TTC549 (cell line): ENCODE measurements around the gene AUTS2.

Experiments
- FAIRE-seq: peaks from 2 replicates; lab custom pipeline; 2012; peaks lifted over from hg19 to GRCh38; lab: Jason Lieb, UNC

The AUTS2 gene

DNA sequence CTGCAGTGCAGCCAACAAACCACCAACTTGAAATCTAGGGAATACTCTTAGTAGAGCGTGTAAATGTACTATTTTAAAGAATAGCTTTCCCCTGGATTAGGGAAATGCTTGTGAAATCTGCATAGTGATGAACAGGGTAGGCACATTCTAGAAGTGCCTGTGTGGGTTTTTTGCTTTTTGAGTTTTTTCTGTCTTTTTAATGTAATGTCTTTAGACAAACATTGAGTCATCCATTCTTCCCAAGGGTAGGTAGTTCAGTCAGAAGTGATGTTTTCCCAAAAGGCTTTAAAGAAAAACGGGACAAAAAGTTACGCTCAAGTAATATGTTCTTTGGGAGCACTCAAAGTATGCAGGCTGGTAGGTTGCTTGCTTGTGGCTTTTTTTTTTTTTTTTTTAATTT lies 130.0 kb downstream of the AUTS2 start:
- FAIRE-seq: no peak

DNA sequence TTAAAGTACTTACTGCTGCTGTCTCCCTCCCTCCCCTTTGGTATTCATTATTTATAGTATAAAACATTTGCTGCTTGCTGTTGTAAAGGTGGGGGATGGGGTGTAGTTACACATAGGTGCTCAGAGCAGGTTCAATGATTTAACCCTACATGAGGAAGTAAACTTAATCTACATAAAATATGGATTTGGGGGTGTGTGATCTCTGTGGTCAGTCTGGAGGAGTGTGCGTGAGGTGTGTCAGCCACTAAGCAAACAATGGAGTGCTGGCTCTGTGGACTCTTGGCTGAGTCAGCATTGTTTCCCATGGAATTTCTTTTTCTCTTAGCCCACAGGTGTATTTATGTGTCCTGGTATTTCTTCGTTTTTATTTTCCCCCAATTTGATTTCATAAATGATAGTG lies 133.9 kb downstream of the AUTS2 start:
- no peak for FAIRE-seq

DNA sequence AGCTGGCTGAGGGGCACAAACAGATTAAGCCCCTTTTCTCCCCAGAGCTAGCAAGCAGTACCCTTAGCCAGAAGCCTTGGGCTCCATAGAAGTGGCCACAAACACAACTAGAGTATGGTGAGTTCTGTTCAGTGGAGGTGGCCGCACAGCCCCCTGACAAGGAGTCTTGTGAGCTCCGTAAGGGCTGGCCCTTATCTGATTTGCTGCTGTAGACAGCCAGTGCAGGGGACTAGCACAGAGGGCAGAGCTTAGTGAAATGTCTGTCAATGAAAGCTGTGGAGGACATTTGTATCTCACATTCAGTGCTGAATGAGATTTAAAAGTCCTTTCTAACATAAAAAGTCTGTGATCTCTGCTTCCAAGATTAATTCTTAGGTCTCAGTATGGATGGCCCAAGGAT lies 137.3 kb downstream of the AUTS2 start:
- FAIRE-seq: no peak

DNA sequence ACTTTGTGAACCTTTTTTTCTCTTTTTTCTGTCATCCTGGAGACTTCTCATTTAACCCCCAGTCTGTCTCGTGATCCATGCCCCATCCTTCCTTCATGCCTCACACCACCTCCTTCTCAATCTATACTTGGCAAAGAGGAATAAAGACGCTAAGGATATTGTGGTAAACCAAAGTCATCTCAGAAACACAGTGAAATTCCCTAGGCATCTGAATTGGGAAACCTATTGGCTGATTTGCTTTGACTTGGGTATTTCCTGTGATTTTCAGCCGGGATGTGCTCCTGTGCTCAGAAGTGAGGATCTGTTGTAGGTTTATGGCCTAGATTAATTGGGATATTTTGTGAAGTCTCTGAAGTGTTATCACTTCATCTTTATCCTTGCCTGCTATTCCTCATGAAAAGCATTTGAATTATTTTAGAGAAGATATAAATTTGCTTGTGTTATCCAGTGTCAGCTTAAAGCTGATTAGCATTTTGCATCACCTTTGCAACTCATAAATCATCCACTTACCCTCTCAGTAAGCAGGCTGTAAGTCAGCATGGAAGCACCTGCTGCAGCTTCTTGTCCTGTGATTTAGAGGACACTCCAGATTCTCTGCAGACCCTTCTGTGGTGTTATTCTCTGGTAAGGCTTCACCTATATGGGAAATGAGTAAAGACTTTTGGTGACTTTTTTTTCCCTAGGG lies 138.0 kb downstream of the AUTS2 start:
- no peak for FAIRE-seq

DNA sequence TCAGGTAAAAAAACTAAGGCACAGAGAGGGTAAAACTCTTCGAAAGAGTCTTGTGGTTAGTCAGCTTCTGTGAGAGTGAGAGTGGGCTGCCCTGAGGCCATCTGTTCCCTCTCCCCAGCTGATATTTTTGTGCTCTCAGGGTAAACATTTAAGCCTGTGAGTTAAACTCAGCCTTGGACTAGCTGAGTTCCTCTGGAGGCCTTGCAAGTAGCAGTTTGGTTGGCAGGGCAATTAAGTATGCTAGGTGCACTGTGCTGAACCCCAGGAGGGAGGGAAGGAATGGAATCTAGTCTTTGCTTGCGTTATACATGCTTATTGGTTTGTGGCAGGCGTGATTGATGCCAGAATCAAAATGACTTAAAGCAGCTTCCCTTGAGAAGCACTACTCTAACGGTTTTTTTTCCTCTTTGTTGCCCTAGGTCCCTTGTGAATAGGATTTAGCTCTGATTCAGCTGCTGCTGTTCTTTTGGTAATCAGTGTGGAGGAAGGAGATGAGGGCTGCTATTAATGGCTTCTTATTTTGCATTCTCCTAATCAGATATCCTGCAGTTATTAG lies 140.2 kb downstream of the AUTS2 start:
- no peak for FAIRE-seq

DNA sequence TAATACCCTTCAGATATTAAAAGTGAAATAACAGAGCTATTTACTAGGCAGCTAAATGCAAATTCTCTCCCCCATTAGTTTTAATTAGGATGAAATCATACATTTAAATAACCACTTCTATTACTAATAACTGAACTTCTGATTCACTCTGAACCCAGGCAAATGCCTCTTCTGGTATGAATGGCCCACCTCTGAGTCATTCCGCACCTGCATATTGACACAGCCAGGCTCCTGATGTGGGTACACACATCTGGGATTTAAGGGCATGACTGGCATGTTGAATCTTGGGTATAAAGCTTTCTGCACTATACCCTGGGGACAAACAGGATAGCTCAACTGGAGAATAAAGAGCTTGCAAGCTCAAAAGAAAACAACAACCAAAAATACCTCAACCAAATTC lies 140.9 kb downstream of the AUTS2 start:
- no peak for FAIRE-seq

DNA sequence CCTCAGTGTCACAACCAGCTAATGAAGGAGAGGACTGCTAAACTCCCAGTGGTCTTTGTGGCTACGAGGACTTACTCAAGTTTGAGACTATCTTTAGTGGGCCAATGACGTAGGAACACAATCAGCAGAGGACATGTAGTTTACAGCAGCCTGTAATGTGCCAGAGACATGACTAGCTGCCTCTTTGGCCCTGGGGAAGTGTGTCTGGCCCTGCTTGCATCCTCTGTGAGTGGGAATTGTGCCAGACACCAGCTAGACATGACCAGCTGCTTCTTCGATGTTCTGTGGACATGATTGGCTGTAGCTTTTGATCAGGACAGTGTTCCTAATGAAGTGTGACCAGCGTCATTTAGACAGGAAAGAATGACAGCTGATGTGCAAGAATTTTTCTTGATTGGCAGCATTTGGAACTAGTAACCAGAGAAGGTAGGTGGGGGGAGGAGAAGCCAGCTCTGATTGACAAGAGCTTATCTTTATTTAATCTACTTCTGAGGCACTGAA lies 141.7 kb downstream of the AUTS2 start:
- FAIRE-seq: no peak

DNA sequence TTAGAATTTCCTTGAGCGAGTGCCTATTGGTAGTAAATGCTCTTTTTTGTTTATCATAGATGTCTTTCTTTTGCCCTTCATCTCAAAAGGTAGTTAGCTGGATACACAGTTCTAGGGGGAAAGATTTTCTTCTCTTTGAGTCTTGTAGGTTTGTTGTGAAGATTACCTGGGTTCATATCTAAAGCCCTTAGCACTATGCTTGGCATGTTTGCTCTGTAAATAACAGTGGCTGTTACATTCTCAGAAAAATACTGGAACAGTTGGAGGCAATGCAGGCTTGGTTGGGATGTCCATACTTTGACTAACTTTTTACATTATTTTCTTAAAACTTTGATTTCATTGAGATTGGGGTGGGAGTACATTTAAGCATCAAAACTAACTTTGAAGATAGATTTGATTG lies 144.0 kb downstream of the AUTS2 start:
- no peak for FAIRE-seq

DNA sequence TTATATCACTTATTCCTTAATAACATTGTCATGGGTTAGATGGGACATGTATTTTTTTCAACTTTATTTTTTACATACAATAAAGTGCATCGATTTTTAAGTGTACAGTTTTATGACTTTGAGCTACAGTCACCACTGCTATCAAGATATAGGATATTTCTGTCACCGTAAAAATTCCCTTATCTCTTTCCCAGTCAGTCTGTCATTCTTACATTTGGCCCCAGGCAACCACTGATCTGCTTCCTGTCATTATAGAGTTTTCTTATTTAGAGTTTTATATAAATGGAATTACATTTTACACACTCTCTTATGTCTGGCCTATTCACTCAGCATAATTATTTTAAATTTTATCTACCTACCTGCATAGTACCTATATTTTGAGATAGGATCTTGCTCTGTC lies 145.2 kb downstream of the AUTS2 start:
- FAIRE-seq: no peak

DNA sequence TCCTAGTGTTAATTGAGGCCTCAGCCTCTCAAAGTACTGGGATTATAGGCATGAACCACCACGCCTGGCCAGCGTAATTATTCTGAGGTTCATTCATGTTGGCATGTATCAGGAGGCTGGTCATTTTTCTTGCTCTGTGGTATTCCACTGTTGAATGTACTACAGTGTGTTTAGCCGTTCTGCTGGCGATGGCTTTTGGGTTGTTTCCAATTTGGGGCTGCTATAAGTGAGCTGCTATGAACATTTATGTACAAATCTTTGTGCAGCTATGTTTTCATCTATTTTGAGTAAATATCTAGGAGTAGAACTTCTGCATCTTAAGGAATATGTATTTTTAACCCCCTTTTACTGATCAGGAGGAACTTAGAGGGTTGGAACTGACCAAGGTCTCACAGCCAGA lies 145.8 kb downstream of the AUTS2 start:
- no peak for FAIRE-seq

DNA sequence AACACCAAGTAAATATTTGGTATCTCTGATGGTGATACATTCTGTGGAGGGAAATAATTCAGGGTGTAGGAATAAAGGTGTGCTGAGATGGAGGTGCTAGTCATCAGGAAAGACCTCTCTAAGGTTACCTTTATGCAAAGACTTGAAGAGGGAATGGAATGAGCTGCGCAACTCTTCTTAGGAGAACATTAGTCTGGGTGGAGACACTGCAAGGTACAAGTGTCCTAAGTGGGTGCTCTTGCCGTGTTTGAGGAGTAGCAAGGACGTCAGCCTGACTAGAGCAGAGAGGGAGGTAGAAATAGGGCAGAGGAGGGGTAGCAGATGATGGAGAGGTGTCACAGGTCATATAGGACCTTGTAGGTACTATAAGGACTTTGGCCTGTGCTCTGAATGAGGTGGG lies 148.1 kb downstream of the AUTS2 start:
- no peak for FAIRE-seq

DNA sequence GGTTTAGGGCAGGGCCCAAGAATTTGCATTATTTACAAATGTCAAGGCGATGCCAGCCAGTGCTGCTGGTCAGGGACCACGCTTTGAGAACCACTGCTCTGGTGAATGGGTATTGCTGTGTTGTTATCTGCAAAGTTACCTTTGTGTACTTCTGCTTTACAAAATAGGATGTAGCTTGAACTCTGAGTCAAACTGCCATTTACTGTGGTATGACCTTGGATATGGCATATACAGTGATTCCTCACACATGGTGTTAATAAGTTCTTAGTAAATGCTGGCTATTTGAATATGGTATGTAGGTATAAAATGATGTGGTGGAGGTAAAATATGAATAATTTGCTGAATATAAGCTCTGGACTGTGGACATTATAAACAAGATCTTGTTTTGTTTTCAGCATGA lies 148.9 kb downstream of the AUTS2 start:
- FAIRE-seq: no peak

DNA sequence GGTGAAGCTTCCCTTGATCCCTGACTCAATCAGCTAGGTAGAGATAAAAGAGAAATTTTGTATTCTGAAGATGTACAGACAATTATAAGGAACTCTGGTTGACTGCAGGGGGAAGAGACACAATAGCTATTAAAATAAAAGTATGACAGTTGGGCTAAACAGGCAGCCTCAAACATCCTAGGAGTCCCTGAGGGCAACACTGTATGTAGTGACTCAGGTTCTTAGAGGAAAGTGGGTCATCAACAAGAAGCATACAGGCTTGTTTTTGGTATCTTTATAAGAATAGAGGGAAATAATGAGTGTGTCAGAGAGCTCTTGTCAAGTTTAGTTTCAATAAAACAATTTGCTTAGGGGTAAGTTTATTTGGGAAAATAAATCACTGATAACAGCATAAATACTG lies 150.3 kb downstream of the AUTS2 start:
- no peak for FAIRE-seq

DNA sequence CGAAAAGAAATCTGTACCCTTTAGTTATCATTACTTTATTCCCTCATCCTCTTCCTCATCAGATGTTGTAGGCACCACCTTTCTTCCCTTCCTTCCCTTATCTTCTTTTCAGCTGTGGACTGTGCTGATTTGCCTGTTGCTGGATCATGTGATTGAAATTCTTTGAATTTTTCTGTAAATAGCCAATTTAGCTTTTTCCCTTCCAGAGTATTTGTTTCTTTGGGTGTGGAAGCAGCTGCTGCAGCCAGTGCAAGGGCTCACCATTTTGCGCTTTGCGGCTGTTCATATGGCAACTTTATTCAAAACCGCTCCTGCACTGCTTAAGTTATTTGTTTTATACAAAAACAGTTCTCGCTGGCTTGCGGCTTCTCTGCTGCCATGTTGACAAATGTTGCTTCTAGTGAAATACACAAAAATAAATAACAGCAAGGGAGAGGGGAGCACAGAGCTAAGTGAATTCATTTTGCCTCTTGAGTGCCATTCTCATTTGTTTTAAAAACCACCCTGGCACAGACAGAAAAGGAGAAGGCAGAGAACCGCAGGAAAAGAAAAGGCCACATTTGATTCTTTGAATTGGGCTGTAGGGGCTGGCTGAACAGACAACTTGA lies 151.2 kb downstream of the AUTS2 start:
- FAIRE-seq: no peak

DNA sequence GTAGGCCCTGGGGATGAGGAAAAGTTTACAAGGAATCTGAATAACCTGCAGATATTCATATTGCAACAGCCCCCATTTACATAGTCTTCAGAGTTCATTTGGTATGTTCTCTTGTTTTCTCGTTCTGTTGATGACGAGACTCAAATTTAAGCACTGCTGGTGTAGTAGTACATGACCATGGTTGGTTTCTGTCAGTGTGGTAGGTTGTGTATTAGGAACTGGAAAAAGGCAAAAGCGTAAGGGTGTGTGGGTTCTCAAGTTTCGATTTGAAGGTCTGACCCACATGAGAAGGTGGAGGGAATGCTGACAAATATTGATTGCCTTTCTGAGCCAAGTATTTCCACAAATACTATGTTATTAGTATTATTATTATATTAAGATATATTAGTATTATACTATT lies 151.7 kb downstream of the AUTS2 start:
- no peak for FAIRE-seq

DNA sequence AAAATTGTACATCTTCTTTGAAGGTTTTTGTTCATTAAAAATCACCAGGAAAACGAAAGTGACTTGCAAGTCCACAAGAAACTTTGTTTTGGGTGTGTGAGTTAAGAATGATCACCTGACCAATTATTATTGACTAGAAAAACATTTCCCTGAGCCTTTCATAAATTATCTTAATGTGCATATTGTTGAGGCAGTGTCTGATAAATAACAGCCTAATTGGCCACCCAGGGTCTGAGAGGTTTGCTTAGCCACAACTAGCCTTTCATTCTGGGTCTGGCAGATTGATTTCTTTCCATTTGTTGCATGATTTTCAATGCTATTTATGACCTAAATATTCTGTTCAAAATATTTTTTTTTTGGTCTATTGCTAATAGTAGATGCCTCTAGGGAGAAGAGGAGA lies 152.8 kb downstream of the AUTS2 start:
- FAIRE-seq: no peak

DNA sequence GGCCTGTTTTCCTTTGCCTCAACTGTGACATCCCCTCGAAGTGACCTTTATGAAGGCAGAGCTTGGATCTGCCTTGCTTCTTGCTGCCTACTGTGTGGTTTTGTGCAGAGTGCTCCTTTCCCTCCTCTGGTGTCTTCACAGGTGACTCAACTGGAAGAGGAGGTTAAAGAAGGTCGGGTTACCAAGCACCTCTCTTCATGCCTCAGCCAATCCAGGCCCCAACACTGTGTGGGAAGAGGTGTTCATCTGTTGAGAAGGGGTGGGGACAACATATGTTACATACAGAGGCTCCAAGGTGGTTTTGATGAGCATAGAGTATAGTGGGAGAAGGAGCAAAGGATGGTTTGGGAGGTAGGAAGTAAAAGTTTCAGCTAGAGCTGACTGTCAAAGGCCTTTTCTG lies 155.7 kb downstream of the AUTS2 start:
- no peak for FAIRE-seq

DNA sequence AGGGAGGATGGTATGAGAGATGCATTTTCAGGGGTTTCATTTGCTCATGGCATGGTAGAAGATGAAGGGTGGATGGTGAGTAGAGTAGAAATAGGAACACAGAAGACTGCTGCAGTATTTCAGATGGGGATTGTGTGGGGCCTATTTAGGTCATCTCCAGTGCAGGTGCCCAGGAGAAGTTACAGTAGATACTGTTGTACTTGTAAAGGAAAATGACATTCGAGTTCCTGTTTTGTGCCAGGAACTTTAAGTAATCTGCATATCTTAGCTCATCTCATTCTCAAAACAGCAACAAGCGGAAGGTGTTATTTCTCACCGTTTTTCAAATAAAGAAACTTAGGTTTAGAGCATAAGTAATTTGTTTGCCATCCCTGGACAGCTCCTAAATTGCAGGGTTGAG lies 156.2 kb downstream of the AUTS2 start:
- no peak for FAIRE-seq

DNA sequence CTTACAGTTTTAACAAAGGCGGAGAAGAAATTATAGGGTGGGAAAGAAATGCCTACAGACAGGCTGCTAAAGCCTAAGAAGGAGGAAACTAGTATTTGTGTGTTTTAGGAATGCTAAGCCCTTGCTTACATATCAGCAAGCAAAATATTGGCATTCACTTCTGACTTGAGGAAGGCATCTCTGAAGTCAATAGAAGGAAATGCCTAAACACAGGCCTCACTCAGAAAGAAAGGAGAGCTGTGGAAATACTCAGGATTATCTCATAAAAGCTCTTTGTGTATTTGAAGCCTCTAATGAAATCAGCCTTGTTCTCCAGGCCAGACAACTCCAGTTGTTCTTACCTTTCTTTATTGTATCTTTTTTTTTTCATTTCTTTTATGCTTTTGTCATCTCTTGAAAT lies 158.0 kb downstream of the AUTS2 start:
- no peak for FAIRE-seq

DNA sequence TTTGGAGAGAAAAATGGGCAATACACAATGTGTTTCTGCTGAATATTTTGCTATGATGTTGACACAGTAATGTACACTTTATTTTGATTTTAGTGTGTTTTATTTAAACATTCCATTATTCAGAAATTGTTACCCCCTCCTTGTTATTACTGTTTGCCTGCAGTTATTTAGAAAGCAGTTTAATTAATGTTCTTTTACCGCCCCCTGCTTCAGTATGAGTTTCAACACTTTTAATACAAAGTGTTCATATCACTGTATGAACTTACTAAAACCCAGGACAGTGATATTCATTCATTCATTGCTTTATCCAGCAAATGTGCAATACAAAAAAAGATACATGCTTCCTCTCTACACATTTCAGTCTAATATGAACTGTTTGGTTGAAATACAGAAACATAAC lies 159.3 kb downstream of the AUTS2 start:
- FAIRE-seq: no peak

DNA sequence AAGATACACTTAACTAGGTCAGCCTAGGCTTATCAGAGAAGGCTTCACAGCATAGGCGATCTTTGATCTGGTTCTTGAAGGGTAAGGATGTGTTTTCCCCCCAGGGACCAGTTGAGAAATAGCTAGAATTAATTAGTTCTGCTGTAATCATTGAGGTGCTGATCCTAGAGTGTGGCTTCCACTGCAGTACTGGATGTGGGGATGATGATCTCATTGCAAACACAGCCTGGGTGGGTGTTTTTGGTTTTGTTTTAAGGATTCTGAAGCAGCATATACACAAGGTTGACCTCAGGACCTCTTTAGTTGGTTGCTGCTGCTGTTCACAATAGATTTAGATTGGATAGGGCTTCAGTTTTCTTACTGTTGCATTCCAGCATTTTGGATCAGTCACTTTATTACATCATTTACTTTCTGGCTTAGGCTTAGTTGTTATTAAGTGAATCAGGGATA lies 159.7 kb downstream of the AUTS2 start:
- no peak for FAIRE-seq

DNA sequence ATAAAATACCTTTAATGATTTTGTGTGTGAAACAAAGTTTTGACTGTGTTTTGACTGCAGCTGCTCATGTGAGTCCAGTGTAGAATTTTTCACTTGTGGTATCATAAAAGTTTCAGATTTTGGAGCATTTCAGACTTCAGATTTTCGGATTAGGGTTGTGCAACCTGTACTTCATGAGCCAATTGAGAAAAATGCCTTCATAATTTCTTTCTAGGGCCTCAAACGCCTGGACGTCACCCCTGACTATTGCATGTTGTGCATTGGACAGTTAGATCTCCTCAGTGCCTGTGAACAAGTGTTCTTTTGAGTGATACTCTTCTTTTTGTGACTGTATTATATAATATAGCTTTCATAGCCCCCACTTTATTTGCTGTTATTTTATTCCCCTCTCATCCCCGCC lies 161.1 kb downstream of the AUTS2 start:
- no peak for FAIRE-seq

DNA sequence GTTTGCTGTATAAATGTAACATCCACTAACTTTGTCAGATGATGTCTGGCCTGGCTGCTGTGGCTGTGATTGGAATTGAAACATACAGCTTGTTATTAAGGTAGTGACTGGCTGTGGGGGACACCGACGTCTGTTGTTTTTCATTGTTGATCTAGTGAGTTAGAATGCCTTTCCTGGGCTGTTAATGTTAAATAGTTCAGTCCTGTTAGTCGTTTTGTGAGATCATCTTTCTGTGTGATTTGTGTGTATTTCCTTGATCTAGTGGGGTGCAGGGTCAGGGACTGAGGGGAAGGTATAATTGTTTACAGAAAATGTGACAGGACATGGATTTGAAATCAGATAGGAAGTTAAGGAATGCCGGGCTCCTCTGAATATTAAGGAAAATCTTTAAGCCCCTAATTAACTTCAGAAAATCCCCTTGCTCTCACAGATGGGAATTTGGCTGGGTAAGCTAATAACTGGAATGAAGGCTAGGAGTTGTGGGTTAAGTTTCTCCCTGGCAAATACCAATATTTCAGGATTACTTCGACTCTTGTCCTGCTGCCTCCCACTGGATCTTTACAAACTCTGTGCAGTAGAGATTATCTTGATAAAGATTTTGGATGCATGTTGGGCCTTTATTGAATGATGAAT lies 163.1 kb downstream of the AUTS2 start:
- no peak for FAIRE-seq
